T-helper 2 cell treated with Interferon-gamma antibody and Interleukin-4, amounts not matched to agents 100 ng/mL and 5 ng/mL, for 36 hours (primary cell): Measurements from ENCODE around the gene GLO1. TPM values are rescaled to one million over a fixed set of nuclear protein-coding genes. Genes with fewer than 3 reads are reported as not detected.
"Not testable (repeated sequence)": the region's sequence is repeated elsewhere in the genome, so short reads cannot be mapped to it uniquely, and the experiment has no call there.

Experiments
- intact Hi-C: fragments of 100-400 bp; cut with micrococcal nuclease; formaldehyde crosslinking; loops from one replicate; pipeline ENCODE4 v1.15.1; 2023
- total RNA-seq: library from RNA; stranded (reverse); gene quantifications from 2 replicates; pipeline ENCODE4 v1.2.3, GENCODE V29; 2022

GLO1 gene
- total RNA-seq, 1 donor from 2014 or later, result 117 TPM

DNA sequence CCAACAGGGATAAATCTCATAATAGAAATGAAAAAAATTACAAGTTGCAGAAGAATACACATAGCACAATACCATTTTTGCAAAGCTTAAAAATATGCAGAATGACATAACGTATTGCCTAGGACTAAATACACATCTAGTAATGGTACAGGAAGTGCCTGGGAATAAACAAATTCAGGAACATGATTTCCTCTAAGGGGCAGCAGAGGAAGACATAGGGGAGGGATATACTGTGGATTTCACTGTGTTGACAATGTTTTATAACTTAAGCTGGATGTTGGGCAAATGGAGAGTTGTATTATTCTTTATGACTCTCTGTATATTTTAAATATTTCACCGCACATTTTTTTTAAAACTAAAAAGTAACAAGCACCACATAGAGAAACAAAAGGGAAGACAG lies 5.6 kb upstream of the GLO1 start:
- intact Hi-C loops, result no loop called here

DNA sequence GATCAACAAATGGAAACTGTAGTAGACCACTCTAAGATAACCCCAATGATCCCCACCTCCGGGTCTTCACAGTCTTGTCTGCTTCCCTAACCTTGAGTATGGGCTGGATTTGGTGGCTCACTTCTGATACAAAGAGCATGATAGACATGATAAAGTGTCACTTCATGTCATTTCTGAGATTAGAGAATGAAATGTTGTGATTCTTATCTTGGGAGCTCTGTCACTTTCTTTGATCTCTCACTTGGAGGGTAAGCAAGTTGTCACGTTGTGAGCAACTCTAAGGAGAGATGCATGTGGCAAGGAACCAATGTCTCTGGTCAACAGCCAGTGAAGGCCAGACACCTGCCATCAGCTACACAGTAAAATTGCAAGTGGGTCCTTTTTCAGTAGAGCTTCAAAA lies 3.0 kb upstream of the GLO1 start:
- intact Hi-C loops, result no loop called here

DNA sequence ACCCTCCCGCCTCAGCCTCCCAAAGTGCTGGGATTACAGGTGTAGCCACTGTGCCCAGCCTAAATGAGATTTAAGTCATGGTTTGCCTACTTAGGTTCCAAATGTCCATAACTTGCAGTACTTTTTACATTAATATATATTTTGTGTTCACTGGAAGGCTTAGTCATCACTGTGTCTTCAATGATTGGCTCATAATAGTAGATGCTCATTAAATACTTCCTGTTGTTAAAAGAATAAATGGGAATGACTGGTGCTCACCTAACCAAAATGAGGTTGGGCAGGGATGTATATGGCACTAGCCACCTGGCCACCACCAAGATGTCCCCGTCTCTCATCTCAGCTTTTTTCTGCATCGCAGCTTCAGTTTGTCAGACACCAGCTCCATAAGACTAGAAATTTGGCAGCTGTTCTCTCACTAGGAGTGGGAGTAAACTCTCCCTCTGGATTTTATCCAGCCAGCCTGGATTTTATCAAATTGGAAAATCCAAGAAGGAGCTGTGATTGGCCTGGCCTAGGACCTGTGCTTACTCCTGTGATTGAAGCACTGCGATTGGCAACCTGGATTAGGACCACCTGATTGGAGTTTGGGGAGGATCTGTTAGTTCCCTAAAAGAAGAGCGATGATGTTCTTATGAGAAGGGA lies 1.1 kb upstream of the GLO1 start:
- intact Hi-C loops, result loop anchor here (1.0 kb wide), 3 partner anchors 10 to 132 kb away; partner anchors contain the start of gene BTBD9

DNA sequence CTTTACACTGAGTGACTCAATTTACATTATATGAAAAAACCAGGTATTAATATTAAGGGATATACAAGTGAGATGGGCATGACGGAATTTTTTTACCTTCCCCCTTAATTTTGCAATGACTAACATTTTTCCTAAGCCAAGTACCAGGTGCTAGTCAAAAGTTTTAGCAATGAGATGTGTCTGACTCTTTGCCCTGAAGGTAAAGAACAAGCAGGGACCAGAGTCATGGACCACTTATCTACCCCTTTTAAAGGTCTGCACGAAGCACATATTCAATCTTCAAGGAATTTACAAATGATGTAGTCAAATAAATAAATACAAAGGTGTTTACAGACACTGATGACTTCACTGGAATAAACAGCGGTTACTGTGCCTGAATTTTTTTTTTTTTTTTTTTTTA lies 1.4 kb downstream of the GLO1 start:
- intact Hi-C loops, result no loop called here

DNA sequence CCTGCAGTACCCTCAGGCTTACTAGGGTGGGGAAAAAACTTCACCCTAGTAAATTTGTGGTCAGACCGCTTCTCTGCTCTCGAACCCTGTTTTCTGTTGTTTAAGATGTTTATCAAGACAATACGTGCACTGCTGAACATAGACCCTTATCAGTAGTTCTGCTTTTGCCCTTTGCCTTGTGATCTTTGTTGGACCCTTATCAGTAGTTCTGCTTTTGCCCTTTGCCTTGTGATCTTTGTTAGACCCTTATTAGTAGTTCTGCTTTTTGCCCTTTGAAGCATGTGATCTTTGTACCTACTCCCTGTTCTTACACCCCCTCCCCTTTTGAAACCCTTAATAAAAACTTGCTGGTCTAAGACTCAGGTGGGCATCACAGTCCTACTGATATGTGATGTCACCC lies 3.2 kb downstream of the GLO1 start:
- intact Hi-C loops, result not testable (repeated sequence)

DNA sequence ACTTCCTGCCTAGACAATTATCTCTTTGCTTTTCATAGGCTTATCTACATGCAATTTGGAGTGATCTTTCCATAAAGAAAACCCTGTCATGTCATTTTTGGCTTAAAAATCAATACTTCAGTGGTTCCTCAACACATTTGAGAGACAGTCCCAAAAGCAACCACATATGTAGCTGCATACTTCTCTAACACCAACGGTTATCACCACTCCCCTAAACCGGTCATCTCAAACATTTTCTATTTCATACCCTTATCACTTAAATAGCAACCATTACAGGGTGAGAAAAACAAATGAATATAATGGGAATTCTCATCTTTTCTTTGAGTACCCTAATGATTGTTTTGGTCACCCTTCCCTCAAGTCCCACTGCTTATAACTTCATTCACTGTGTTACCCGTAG lies 5.1 kb downstream of the GLO1 start:
- intact Hi-C loops, result no loop called here

DNA sequence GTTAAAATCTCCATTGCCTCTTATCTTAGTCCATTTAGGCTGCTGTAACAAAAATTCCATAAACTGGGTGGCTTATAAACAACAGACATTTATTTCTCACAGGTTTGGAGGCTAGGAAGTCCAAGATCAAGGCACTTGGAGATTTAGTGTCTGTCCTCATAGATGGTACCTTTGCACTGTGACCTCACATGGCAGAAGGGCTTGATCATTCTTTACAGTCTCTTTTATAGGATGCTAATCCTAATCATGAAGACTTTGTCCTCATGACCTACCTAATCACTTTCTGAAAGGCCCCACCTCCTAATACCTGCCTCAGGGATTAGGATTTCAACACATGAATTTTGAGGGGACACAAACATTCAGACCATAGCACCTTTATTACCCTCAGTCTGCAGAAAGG lies 6.6 kb downstream of the GLO1 start:
- intact Hi-C loops, result no loop called here

DNA sequence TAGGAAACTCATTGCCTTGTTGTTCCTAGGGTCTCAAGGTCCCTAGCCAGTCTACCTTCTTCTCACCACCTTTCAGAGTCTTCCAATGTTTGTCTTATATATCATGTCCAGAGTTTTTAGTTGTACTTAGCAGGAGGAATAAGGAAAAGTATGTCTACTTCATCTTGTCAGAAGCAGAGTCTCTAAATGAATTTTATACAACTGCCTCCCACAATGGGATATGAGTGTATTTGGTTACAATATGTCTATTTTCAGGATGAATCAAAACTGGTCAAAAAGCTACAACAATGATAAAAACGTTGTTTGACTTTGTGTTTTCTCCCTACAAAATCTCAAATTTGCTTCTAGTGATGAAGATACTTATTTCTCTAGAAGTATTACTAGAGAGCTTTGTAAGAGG lies 7.0 kb downstream of the GLO1 start:
- intact Hi-C loops, result no loop called here

DNA sequence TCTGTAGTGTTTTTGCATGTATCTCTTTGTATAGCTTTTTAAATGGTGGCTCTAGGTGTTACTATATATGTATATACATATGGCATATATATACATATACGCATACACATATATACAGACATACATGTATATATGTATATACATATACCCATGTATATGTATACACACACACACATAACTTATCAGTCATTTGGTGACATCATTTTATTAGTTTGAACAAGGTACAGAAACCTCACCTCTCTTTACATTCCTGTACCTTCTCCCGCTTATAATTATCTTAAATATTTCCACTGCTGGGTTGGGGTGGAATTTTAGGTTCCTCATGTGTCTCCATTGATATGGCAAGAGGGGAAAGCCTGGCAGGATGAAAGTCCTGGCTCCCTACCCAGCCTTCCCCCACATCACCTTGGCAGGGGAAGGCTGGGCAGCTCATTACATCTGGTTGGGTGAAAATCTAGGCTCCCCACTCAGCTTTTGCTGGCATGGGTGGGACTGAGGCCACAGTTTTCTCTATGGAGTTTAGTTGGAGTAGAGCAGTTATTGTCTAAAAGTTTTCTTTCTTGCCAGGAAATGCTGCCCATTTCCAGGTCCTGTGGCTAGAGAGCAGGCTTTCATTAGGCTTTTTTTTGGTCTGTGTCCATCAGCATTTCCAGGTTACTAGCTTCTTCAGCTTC lies 7.6 kb downstream of the GLO1 start:
- intact Hi-C loops, result no loop called here

DNA sequence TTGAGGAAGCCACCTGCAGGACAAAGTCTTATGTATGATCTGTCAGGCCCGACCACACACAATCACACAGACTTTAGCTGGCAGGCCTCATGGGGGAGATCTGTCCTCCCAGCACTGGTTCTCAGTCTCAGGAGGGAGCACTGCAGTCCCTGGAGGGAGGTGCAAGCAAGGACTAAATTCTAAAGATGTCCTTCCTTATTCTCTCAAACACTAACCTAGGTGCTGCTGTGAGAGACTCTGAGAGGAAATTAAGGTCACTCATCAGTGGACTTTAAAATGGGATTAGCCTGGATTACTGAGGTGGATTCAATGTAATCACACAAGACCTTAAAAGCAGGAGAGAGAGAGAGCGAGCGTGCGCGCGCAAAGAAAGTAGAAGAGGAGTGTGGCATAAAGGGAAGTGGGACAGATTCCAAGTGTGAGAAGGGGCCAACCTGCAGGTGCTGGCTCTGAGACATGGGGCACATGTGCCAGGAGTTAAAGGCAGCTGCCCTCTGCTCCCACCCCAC lies 14.3 kb downstream of the GLO1 start:
- intact Hi-C loops, result no loop called here

DNA sequence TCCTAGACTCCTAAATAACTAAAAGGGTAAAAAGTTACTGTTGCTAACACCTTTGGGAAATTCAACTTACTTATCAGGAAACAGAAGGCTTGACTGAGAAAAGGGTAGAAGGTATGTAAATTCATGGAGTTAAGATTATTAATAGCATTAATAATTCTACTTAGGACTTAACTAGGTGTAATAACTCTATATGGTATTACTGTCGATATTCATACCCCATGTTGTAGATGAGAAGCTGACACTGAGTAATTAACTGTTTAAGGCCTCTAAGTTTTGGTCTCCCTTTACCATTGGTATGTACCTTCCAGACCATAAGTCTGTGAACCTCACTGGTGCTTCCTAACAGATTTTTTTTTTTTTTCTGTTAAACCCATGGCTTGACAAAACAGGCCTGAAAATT lies 15.4 kb downstream of the GLO1 start:
- intact Hi-C loops, result no loop called here

DNA sequence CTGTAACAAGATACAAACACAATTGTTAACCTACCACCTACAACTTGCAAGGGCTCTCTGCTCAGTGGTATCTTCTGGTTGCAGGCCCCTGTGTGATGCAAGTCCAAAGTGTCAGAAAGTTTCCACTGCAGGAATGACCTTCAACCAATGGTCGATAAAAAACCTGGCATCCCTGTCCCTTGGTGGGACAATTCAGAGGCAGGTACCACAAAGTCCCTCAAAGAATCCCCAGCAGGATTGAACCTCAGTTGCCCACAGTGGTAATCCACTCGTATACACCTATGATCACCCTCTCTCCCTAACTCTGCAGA lies 15.9 kb downstream of the GLO1 start:
- intact Hi-C loops, result no loop called here

DNA sequence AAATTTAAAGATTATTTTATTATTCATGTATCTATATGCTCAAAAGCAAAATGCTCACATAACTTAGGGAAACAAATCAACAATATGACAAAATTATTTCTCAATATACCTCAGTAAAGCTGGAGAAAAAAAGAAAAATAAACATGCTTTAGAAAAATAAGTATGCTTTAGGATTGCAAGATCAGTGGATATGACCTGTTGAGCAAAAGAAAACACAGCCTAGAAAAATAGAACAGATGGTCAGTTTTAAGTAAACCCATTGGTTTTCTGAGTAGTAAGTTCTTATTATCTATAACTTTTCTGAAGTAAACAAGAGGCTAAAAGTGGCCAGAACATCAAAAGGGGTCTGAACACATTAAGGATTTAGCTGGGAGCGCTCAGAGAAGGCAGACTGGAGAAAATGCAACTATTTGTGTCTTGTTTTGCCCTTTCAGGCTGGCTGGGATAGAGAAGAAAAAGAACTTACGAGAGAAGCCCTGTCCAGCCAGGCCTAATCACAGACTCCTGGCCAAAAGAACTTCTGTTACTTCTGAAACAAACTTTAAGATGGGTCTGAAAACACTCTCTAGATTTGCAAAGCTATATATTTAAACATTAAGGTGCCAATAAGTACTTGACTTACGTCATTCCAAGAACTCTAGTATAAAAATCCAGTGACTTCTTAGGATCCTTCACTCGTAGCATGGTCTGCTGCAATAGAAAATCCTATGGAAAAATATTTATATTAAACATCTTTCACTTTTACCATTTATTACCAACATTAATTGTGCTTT lies 16.5 kb downstream of the GLO1 start:
- intact Hi-C loops, result no loop called here

DNA sequence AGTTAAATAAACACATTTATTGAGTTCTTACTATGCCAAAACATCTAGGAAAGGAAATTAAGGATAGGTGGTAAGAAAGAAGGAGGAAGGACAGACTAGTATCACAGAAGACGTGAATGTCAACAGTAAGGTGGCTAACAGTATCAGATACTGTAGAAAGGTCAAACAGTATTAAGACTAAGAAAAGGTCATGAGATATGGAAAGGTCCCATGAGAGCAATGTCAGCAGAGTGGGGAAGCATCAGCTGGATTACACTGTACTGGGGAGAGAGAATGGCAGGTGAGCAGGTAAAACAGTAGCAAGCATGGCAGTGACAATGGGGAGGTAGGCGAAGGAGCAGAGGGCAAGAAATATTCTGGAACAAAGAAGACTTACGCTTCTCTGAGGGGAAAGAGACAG lies 18.0 kb downstream of the GLO1 start:
- intact Hi-C loops, result no loop called here

DNA sequence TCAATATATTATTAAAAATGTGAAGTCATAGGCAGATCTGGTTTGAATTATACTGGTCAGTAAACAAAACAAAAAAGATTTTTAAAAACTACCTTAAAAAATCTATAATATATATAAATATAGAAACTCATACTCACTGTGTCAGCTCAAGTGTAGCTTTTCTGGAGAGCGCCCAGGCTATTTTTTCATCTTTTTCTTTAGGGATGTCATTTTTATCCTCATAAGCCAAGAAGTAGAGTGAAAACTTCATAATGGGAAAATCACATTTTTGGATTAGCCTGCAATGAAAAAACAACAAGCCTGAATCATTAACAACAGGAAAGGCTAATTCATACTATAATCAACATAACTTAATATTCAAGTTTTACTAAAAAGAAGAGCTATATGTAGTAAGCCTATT lies 18.7 kb downstream of the GLO1 start:
- intact Hi-C loops, result no loop called here

DNA sequence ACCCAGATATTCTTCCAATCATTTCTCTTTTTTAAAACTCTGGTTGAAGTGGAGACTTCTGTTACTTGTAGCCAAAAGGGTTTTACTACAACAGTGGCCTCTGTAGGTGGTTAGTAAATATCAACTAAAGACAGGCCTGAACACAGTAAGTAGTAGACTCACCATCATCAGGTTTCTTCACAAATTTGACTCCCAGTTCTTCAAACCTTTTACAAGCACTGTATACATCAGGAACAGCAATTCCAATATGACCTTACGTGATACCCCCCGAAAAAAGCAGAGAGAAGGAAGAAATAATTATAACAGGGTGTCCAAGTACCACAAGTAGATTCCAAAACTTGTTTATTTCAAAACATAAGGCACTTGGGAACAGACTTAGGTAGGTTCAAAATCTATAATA lies 21.1 kb downstream of the GLO1 start:
- intact Hi-C loops, result no loop called here

DNA sequence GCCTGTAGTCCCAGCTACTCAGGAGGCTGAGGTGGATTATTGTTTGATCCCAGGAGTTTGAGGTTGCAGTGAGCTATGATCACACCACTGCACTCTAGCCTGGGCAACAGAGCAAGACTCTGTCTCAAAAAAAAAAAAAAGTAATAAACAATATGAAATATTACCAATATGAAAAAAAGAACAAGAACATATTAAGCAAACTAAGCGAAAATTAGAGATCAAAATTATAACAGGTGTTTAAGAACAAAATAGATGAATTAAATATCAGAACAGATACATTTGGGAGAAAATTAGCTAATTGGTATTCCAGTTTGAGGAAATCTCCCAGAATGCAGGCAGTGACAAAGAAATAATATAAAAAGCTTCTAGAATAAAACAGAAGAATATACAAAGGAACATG lies 23.3 kb downstream of the GLO1 start:
- intact Hi-C loops, result loop anchor here (10.0 kb wide), 1 partner anchor 185 kb away; no protein-coding TSS in a partner anchor

DNA sequence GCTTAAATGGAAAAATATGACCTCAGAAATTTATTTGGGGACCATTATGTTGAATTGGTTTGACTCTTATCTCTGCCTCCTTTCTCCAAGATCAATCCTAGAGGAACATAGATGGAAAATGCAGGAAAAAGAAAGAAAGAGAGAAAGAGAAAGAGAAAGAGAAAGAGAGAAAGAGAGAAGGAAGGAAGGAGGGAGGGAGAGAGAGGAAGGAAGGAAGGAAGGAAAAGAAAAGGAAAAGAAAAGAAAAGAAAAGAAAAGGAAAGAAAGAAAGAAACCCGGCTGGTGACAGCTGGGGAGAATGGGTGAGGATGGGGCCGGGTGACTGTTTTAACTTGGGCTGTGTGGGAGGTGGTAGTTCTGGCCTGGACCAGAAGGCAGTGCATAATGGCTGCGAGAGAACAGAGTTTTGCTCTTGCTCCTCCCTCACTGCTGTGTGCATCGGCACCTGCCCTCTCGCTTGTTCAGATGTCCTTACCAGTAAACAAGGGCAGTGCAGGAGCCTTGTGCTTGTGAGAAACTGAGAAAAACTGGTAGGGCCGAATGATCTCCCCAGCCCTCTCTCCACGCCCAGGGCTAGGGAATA lies 24.7 kb downstream of the GLO1 start:
- intact Hi-C loops, result loop anchor here (10.0 kb wide), 1 partner anchor 183 kb away; no protein-coding TSS in a partner anchor

DNA sequence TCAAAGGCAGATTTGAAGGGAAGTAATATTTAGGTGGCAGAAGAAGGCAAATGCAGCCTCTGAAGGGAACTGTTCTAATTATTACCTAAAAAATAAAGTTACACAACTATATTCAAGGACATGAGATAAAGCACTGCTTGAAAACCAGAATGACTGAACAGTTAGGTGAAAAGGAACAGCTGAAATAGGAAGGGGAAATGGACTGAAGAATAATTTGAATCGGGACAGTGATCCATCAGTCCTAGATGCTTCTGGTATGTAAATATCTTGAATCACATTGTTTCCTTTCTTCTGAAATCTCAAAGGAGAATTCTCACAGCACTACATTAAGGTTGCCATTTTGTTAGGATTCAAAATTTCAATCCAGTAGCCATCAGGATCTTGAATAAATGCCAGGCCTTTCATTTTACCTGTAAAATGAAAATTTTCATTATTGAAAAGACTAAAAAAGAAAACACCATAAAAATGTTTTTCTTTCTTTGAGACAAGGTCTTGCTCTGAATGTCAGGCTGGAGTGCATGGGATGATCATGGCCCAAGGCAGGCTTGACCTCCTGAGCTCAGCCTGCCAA lies 25.9 kb downstream of the GLO1 start:
- intact Hi-C loops, result loop anchor here (10.0 kb wide), 1 partner anchor 182 kb away; no protein-coding TSS in a partner anchor

DNA sequence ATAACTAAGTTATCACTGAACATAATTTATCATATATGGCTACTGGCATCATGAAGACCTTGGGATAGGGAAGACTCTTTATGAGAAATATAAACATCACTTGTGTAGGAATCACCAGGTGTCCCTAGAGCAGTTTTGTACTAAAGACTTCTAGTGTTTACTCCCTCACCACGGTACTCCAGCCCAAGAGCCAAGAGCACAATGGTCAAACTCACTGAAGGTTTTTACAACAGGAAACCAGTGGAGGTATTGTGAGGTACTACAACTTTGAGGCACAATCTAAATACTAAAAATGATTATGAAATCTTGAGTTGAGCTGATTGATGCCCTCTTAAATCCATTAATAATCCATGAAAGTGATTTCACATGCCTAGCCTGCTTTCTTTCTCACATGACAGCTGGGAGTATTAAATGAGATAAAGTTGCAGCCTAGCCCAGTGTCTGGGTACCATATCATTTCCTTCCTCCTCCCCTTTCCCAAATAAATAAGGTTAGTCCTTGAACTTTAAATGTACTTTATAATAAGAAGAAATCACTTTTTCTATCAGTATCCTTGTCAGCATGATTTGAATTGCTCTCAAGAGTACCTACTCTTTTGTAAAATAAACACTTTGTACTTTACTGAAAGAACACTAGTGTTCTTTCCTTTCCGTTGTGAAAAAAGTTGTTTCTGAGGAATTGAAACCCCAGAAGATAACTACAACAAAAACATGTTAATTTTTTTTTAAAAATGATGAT lies 26.5 kb downstream of the GLO1 start:
- intact Hi-C loops, result loop anchor here (10.0 kb wide), 1 partner anchor 182 kb away; no protein-coding TSS in a partner anchor
